HepG2 (cell line): Measurements from ENCODE around the gene SKA2. TPM values are rescaled to one million over a fixed set of nuclear protein-coding genes. Genes with fewer than 3 reads are reported as not detected.

Experiments used
- CBX5 ChIP-seq: sonication (generic); formaldehyde crosslinking; IDR thresholded peaks from 2 replicates; pipeline ENCODE4 v1.4.0; 2020; ENCODE audit warnings: missing genetic modification reagents, borderline replicate concordance
- JUNB ChIP-seq: sonication (generic); formaldehyde crosslinking; IDR thresholded peaks from 2 replicates; pipeline ENCODE4 v1.8.0; 2022; ENCODE audit warnings: missing genetic modification reagents, mild to moderate bottlenecking, borderline replicate concordance
- PHF20 ChIP-seq: sonication (generic); formaldehyde crosslinking; IDR thresholded peaks from 2 replicates; pipeline ENCODE4 v1.5.0; 2020; ENCODE audit warnings: mild to moderate bottlenecking, missing genetic modification reagents
- SRSF1 ChIP-seq: fragments of 200-400 bp; formaldehyde crosslinking; optimal IDR thresholded peaks from 2 replicates; pipeline ENCODE3; 2017; ENCODE audit warnings: mild to moderate bottlenecking, low read depth, low read length, moderate library complexity
- ZNF292 ChIP-seq: sonication (generic); formaldehyde crosslinking; IDR thresholded peaks from 2 replicates; pipeline ENCODE4 v1.8.1; 2022; ENCODE audit warnings: mild to moderate bottlenecking, low read depth, missing genetic modification reagents, borderline replicate concordance
- polyA plus RNA-seq, 8 experiments: library from polyadenylated mRNA; depleted of rRNA in 3 of 8; stranded (reverse) in 7 of 8; unstranded in 1 of 8; fragments of >200 nt; fragmentation: Illumina TruSeq in 4 of 8; extraction: Trizol in 4 of 8; gene quantifications; 2 replicates each; pipeline versions ENCODE4 v1.2.1 to v1.2.3, GENCODE V29; 2011 to 2016; ENCODE audit warnings: low read depth in 4 of 8, missing spikeins in 1 of 8, mixed read lengths in 1 of 8; ENCODE audit not compliant: insufficient read depth in 1 of 8
- total RNA-seq, 5 experiments: library from RNA; depleted of rRNA; stranded (reverse); fragments of >200 nt; fragmentation: Illumina TruSeq; extraction: Trizol; gene quantifications; 2 replicates each; pipeline ENCODE4 v1.2.3, GENCODE V29; 2016; ENCODE audit warnings: low read depth in 1 of 5
- TF ChIP-seq, protein P1 (sequence below): sonication (generic); formaldehyde crosslinking; IDR thresholded peaks from 2 replicates; pipeline ENCODE4 v1.4.0; 2020; ENCODE audit warnings: missing genetic modification reagents, borderline replicate concordance
- TF ChIP-seq, protein P2 (sequence below): sonication (generic); formaldehyde crosslinking; conservative IDR thresholded peaks from 2 replicates; pipeline ENCODE4 v1.4.0; 2020; ENCODE audit warnings: missing genetic modification reagents
- TF ChIP-seq, protein P3 (sequence below): sonication (generic); formaldehyde crosslinking; IDR thresholded peaks from 2 replicates; pipeline ENCODE4 v1.4.0; 2020; ENCODE audit warnings: missing genetic modification reagents
- TF ChIP-seq, protein P4 (sequence below): sonication (generic); formaldehyde crosslinking; IDR thresholded peaks from 2 replicates; pipeline ENCODE4 v1.4.0; 2020; ENCODE audit warnings: missing genetic modification reagents
- TF ChIP-seq, protein P5 (sequence below): sonication (generic); formaldehyde crosslinking; IDR thresholded peaks from 2 replicates; pipeline ENCODE4 v1.8.1; 2023; ENCODE audit warnings: mild to moderate bottlenecking, moderate library complexity, missing genetic modification reagents
- TF ChIP-seq, protein P6 (sequence below): sonication (generic); formaldehyde crosslinking; IDR thresholded peaks from 2 replicates; pipeline ENCODE4 v1.8.0; 2023; ENCODE audit warnings: mild to moderate bottlenecking, missing genetic modification reagents

The SKA2 gene
- total and polyA plus RNA-seq, 2 of the 13 experiments (the other 11 are each of a cell fraction or from before 2014, with no cell fraction given) = 18.6 to 91.8 TPM

DNA sequence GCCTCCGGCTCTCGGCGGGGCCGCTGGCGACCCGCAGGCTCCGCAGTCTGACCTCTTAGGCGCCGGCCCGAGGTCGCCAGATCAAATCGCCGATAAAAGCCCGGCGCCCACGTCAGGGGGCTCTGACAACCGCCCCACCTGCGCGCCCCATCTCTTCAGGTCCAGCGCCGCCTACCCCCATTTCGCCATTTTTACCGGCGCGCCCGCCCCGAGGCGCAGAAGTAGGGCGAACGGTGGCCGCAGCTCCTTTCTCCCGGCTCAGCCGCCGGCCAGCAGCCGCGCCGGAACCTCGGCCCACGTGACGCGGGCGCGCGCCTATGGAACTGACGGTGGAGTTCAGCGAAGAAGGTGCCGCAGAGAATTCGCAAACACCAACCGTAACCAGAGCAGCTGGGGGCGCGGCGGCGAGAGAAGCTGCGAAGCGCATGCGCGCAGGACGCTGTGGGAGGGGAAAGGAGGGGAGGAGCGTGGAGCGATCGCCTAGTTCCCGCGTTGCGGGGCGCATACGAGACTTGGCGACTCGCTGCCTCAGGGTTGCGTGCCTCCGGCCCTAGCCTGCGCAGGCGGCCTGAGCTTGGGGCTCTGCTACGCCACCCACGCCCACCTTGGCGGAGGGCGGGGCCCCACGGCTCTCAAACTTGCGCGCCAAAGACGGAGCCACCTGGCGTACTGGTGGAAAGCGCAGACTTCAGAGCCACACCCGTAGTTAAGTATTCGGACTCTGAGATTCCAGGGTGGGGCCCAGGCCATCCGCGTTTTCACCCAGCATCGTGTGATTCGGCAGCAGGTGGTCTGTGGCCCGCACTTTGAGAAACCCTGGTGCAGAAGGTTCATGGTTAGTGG lies 48.3 kb downstream of the SKA2 start, which contains the start of gene TRIM37 (continued):
- TF ChIP-seq, protein P1, sequence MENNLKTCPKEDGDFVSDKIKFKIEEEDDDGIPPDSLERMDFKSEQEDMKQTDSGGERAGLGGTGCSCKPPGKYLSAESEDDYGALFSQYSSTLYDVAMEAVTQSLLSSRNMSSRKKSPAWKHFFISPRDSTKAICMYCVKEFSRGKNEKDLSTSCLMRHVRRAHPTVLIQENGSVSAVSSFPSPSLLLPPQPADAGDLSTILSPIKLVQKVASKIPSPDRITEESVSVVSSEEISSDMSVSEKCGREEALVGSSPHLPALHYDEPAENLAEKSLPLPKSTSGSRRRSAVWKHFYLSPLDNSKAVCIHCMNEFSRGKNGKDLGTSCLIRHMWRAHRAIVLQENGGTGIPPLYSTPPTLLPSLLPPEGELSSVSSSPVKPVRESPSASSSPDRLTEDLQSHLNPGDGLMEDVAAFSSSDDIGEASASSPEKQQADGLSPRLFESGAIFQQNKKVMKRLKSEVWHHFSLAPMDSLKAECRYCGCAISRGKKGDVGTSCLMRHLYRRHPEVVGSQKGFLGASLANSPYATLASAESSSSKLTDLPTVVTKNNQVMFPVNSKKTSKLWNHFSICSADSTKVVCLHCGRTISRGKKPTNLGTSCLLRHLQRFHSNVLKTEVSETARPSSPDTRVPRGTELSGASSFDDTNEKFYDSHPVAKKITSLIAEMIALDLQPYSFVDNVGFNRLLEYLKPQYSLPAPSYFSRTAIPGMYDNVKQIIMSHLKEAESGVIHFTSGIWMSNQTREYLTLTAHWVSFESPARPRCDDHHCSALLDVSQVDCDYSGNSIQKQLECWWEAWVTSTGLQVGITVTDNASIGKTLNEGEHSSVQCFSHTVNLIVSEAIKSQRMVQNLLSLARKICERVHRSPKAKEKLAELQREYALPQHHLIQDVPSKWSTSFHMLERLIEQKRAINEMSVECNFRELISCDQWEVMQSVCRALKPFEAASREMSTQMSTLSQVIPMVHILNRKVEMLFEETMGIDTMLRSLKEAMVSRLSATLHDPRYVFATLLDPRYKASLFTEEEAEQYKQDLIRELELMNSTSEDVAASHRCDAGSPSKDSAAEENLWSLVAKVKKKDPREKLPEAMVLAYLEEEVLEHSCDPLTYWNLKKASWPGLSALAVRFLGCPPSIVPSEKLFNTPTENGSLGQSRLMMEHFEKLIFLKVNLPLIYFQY (CRISPR knock-in tag) = no peak
- TF ChIP-seq ZNF292 (CRISPR knock-in tag) (no peak), SRSF1 (no peak), PHF20 (0 out of 2 replicates have a peak, but pooled peaks have one; percentile 18), JUNB (no peak; the same call in 1 of the 2 replicates), CBX5 (CRISPR knock-in tag) (no peak)
- TF ChIP-seq, protein P2, sequence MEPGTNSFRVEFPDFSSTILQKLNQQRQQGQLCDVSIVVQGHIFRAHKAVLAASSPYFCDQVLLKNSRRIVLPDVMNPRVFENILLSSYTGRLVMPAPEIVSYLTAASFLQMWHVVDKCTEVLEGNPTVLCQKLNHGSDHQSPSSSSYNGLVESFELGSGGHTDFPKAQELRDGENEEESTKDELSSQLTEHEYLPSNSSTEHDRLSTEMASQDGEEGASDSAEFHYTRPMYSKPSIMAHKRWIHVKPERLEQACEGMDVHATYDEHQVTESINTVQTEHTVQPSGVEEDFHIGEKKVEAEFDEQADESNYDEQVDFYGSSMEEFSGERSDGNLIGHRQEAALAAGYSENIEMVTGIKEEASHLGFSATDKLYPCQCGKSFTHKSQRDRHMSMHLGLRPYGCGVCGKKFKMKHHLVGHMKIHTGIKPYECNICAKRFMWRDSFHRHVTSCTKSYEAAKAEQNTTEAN (CRISPR knock-in tag) = 0 out of 2 replicates have a peak, but pooled peaks have one; percentile 44
- TF ChIP-seq, protein P3, sequence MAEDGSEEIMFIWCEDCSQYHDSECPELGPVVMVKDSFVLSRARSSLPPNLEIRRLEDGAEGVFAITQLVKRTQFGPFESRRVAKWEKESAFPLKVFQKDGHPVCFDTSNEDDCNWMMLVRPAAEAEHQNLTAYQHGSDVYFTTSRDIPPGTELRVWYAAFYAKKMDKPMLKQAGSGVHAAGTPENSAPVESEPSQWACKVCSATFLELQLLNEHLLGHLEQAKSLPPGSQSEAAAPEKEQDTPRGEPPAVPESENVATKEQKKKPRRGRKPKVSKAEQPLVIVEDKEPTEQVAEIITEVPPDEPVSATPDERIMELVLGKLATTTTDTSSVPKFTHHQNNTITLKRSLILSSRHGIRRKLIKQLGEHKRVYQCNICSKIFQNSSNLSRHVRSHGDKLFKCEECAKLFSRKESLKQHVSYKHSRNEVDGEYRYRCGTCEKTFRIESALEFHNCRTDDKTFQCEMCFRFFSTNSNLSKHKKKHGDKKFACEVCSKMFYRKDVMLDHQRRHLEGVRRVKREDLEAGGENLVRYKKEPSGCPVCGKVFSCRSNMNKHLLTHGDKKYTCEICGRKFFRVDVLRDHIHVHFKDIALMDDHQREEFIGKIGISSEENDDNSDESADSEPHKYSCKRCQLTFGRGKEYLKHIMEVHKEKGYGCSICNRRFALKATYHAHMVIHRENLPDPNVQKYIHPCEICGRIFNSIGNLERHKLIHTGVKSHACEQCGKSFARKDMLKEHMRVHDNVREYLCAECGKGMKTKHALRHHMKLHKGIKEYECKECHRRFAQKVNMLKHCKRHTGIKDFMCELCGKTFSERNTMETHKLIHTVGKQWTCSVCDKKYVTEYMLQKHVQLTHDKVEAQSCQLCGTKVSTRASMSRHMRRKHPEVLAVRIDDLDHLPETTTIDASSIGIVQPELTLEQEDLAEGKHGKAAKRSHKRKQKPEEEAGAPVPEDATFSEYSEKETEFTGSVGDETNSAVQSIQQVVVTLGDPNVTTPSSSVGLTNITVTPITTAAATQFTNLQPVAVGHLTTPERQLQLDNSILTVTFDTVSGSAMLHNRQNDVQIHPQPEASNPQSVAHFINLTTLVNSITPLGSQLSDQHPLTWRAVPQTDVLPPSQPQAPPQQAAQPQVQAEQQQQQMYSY (CRISPR knock-in tag) = no peak; the same call in 1 of the 2 replicates
- TF ChIP-seq, protein P4, sequence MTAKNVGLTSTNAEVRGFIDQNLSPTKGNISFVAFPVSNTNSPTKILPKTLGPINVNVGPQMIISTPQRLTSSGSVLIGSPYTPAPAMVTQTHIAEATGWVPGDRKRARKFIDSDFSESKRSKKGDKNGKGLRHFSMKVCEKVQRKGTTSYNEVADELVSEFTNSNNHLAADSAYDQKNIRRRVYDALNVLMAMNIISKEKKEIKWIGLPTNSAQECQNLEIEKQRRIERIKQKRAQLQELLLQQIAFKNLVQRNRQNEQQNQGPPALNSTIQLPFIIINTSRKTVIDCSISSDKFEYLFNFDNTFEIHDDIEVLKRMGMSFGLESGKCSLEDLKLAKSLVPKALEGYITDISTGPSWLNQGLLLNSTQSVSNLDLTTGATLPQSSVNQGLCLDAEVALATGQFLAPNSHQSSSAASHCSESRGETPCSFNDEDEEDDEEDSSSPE (CRISPR knock-in tag) = peak; percentile 99
- TF ChIP-seq, protein P5, sequence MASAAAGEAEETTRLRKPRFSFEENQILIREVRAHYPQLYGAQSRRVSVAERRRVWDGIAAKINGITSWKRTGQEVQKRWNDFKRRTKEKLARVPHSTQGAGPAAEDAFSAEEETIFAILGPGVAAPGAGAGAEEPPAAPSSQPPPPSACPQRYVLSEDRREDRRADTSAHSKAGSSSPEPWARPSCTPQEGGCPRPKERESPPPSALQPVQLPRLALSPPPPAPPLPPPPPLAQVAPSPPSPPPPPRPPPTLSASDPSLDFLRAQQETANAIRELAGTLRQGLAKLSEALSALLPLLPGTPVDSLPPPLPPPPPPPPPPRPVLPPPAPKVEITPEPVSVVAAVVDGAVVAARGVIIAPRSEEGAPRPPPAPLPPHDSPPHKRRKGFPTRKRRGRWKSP (CRISPR knock-in tag) = peak; percentile 99
- TF ChIP-seq, protein P6, sequence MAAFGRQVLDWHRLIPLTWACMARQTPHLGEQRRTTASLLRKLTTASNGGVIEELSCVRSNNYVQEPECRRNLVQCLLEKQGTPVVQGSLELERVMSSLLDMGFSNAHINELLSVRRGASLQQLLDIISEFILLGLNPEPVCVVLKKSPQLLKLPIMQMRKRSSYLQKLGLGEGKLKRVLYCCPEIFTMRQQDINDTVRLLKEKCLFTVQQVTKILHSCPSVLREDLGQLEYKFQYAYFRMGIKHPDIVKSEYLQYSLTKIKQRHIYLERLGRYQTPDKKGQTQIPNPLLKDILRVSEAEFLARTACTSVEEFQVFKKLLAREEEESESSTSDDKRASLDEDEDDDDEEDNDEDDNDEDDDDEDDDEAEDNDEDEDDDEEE (CRISPR knock-in tag) = peak; percentile 97
